Measurements from ENCODE around the gene PCMT1. TPM values are rescaled to one million over a fixed set of nuclear protein-coding genes. Genes with fewer than 3 reads are reported as not detected.

Gene PCMT1
- total and polyA plus RNA-seq, 10 of the 15 experiments (the other 5 are each of a cell fraction or from before 2014, with no cell fraction given), result 48.5 to 126 (median 81.2) TPM

GRCh38 chr6:149815788-149816187 is 66.2 kb downstream of the PCMT1 start:
- no peaks in the 10 kb centered on the region for H3K36me3 ChIP-seq (ENCODE audit: control insufficient read depth in 2 of 2, insufficient read depth in 2 of 2, low read length in 1 of 2)
- no peak overlapping the region for H3K27ac ChIP-seq (ENCODE audit: control insufficient read depth, insufficient read depth)
- ChIA-PET CTCF (interaction anchor here (0.8 to 0.9 kb wide), 2 partner anchors 10 to 51 kb away, joined by 3 read pairs; no protein-coding TSS in a partner anchor), SMC1A (ENCODE audit: uncharacterized antibody, unreplicated experiment) (interaction anchor here (1.0 to 1.2 kb wide), 3 partner anchors 8 to 90 kb away, joined by 3 to 4 read pairs (median 4); no protein-coding TSS in a partner anchor), POLR2A (interaction anchor here (1.1 kb wide), 1 partner anchor 217 kb away, joined by 6 read pairs; no protein-coding TSS in a partner anchor), RAD21 (ENCODE audit: unreplicated experiment) (interaction anchor here (1.2 kb wide), 1 partner anchor 50 kb away, joined by 3 read pairs; no protein-coding TSS in a partner anchor)
- in situ Hi-C loops (cut with MboI) (no loop called here), intact Hi-C loops (cut with micrococcal nuclease; ENCODE audit: unreplicated experiment) (no loop called here)
- no peak overlapping the region for H3K4me3 ChIP-seq
- no peaks in the 10 kb centered on the region for H3K79me2 ChIP-seq (ENCODE audit: control insufficient read depth, insufficient read depth, low read length)
- H3K9me3 ChIP-seq (replicated peaks; ENCODE audit: control insufficient read depth, insufficient read depth, low read length), result no peaks in the 10 kb centered on the region
- H3K4me1 ChIP-seq (ENCODE audit: control insufficient read depth, insufficient read depth, low read length), result peaks cover 5% of the 10 kb centered on the region; the same call in 1 of the 2 replicates
- no peak overlapping the region; the same call in 1 of the 2 replicates for H3K4me2 ChIP-seq (ENCODE audit: control insufficient read depth, insufficient read depth)
- no peak for TF ChIP-seq EGR1 (IDR thresholded peaks at IDR 0.05; ENCODE audit: borderline replicate concordance in 1 of 2, low read depth in 2 of 2, low read length in 2 of 2)
- TF ChIP-seq SPI1 (IDR thresholded peaks at IDR 0.05; ENCODE audit: borderline replicate concordance, insufficient read depth, low read depth, low read length), result peak; percentile 54; the same call in 1 of the 2 replicates
- H3K9ac ChIP-seq (ENCODE audit: control insufficient read depth, insufficient read depth, low read length), result no peak overlapping the region
- no peak for FAIRE-seq
- peak; percentile 60 for ATAC-seq
- no TSS peak for BruUV-seq (replicated peaks)
- no peak overlapping the region for H2AFZ ChIP-seq (ENCODE audit: control insufficient read depth, low read depth, low read length)
- DNase-seq (ENCODE audit: low read depth, low spot score), result no peak
- H4K20me1 ChIP-seq (ENCODE audit: control insufficient read depth, insufficient read depth), result no peaks in the 10 kb centered on the region
- 70% methylated on average over 4 of the region's 4 CpGs for WGBS (ENCODE audit: insufficient coverage, insufficient replicate concordance, low lambda C conversion rate, missing lambda C conversion rate)
- no peaks in the 10 kb centered on the region for H3K27me3 ChIP-seq (replicated peaks in 1 of 2; ENCODE audit: control insufficient read depth in 2 of 2, insufficient read depth in 2 of 2, low read length in 1 of 2)

- H3K27ac ChIP-seq (ENCODE audit: control insufficient read depth, insufficient read depth), result no peak overlapping the region
- 78% methylated on average over 7 of the region's 7 CpGs for WGBS (ENCODE audit: insufficient coverage, insufficient replicate concordance, low lambda C conversion rate, missing lambda C conversion rate)
- in situ Hi-C loops (cut with MboI), result no loop called here
- H3K36me3 ChIP-seq (ENCODE audit: control insufficient read depth in 2 of 2, insufficient read depth in 2 of 2, low read length in 1 of 2), result no peaks in the 10 kb centered on the region
- TF ChIP-seq FOS (IDR thresholded peaks at IDR 0.05; ENCODE audit: borderline replicate concordance, extremely low read depth, insufficient read length) (no peak), RFX5 (IDR thresholded peaks at IDR 0.05; ENCODE audit: low read depth, low read length) (no peak), ZNF274 (IDR thresholded peaks at IDR 0.05; ENCODE audit: insufficient read depth, insufficient read length) (no peak), CTCF (IDR thresholded peaks at IDR 0.05 in 2 of 3, conservative IDR thresholded peaks at IDR 0.05 in 1 of 3; ENCODE audit: control insufficient read depth in 2 of 3, extremely low read depth in 1 of 3, insufficient read depth in 1 of 3, low read depth in 3 of 3, low read length in 3 of 3) (0 out of 6 replicates have a peak, but pooled peaks of 1 of the 3 experiments have one; percentile 3)
- H3K9me3 ChIP-seq (replicated peaks; ENCODE audit: control insufficient read depth, insufficient read depth, low read length), result no peaks in the 10 kb centered on the region
- no TSS peak for BruUV-seq (replicated peaks)
- no peak overlapping the region for H3K4me3 ChIP-seq
- H3K27me3 ChIP-seq (replicated peaks in 1 of 2; ENCODE audit: control insufficient read depth in 2 of 2, insufficient read depth in 2 of 2, low read length in 1 of 2), result peaks cover 0 to 7% of the 10 kb centered on the region in 2 experiments; a peak in 1 of 4 replicates
- SMC1A ChIA-PET (ENCODE audit: uncharacterized antibody, unreplicated experiment), result interaction anchor here (0.6 to 1.8 kb wide), 4 partner anchors 9 to 628 kb away, joined by 3 to 7 read pairs (median 3); no protein-coding TSS in a partner anchor
- CTCF ChIA-PET, result interaction anchor here (1.0 to 1.4 kb wide), 2 partner anchors 10 to 15 kb away, joined by 3 to 4 read pairs; no protein-coding TSS in a partner anchor
- H3K9ac ChIP-seq (ENCODE audit: control insufficient read depth, insufficient read depth, low read length), result no peak overlapping the region
- RAD21 ChIA-PET (ENCODE audit: unreplicated experiment), result no interaction called here
- FAIRE-seq (no peak), ATAC-seq (peak; percentile 47; the same call in 2 of the 3 replicates), DNase-seq (ENCODE audit: low read depth, low spot score) (no peak)
- intact Hi-C loops (cut with micrococcal nuclease; ENCODE audit: unreplicated experiment), result no loop called here
- H3K4me1 ChIP-seq (ENCODE audit: control insufficient read depth, insufficient read depth, low read length), result no peaks in the 10 kb centered on the region
- POLR2A ChIA-PET, result no interaction called here
- H2AFZ ChIP-seq (ENCODE audit: control insufficient read depth, low read depth, low read length), result no peak overlapping the region
- H3K79me2 ChIP-seq (ENCODE audit: control insufficient read depth, insufficient read depth, low read length), result no peaks in the 10 kb centered on the region
- H3K4me2 ChIP-seq (ENCODE audit: control insufficient read depth, insufficient read depth), result no peak overlapping the region
- H4K20me1 ChIP-seq (ENCODE audit: control insufficient read depth, insufficient read depth), result no peaks in the 10 kb centered on the region
Measured at GRCh38 chr6:149820506-149820905, 71.0 kb downstream of the PCMT1 start.
